GM12878 (cell line): ENCODE measurements around the gene IQCH. TPM values are rescaled to one million over a fixed set of nuclear protein-coding genes. Genes with fewer than 3 reads are reported as not detected.

Experiments
- ATAC-seq: fragments of 200-7000 bp; cut with Tn5 transposase; 3 replicates; pipeline ENCODE4 v1.9.1; 2020; ENCODE audit warnings: mild to moderate bottlenecking, moderate library complexity
- BruUV-seq: library from RNA; stranded (reverse); fragments of 400-500 nt; replicated peaks from 2 replicates; lab custom pipeline; 2021; lab: Mats Ljungman, UMichigan
- CTCF ChIA-PET: fragments of 300-600 bp; sonication (Branson Sonifier 250); formaldehyde crosslinking; extraction: SDS; loops from one replicate; lab custom pipeline; 2021; ENCODE audit warnings: inconsistent platforms; lab: Yijun Ruan, JAX
- POLR2A ChIA-PET: fragments of 350-600 bp; formaldehyde crosslinking; extraction: SDS; loops from one replicate; lab custom pipeline; 2021; ENCODE audit warnings: inconsistent platforms; lab: Charles Lee
- RAD21 ChIA-PET: fragments of 300-600 bp; sonication (Branson Sonifier 250); formaldehyde crosslinking; loops from one replicate; lab custom pipeline; 2023; ENCODE audit warnings: antibody characterized with exemption; ENCODE audit not compliant: unreplicated experiment; lab: Charles Lee
- SMC1A ChIA-PET: fragments of 300-600 bp; sonication (Branson Sonifier 250); formaldehyde crosslinking; loops from one replicate; lab custom pipeline; 2023; ENCODE audit not compliant: unreplicated experiment, uncharacterized antibody; lab: Charles Lee
- DNase-seq: peaks from one replicate; pipeline ENCODE4 v3.0.0-alpha.2; 2011; ENCODE audit warnings: low read depth, low spot score
- FAIRE-seq: peaks from 3 replicates; lab custom pipeline; 2011; peaks lifted over from hg19 to GRCh38; lab: Jason Lieb, UNC
- H2AFZ ChIP-seq: 2 replicates; pipeline ENCODE4 v1.6.0; 2011; ENCODE audit warnings: low read depth, low read length, control low read depth; ENCODE audit not compliant: control insufficient read depth
- H3K27ac ChIP-seq: 2 replicates; pipeline ENCODE4 v1.5.1; 2011; ENCODE audit warnings: control low read depth; ENCODE audit not compliant: control insufficient read depth, insufficient read depth
- H3K27me3 ChIP-seq, 2 experiments: replicated peaks in 1 of 2; 2 replicates each; pipeline versions ENCODE4 v1.6.0 to v1.6.1; 2011; ENCODE audit warnings: low read length in 1 of 2; ENCODE audit not compliant: control insufficient read depth in 2 of 2, insufficient read depth in 2 of 2
- H3K36me3 ChIP-seq, 2 experiments: 2 replicates each; pipeline ENCODE4 v1.5.1; 2011; ENCODE audit warnings: low read length in 1 of 2; ENCODE audit not compliant: control insufficient read depth in 2 of 2, insufficient read depth in 2 of 2
- H3K4me1 ChIP-seq: 2 replicates; pipeline ENCODE4 v1.6.1; 2011; ENCODE audit warnings: mild to moderate bottlenecking, low read length, moderate library complexity, mixed read lengths; ENCODE audit not compliant: control insufficient read depth, insufficient read depth
- H3K4me2 ChIP-seq: 2 replicates; pipeline ENCODE4 v1.6.0; 2011; ENCODE audit warnings: control low read depth; ENCODE audit not compliant: control insufficient read depth, insufficient read depth
- H3K4me3 ChIP-seq: fragments of 200-600 bp; sonication (generic); 2 replicates; pipeline ENCODE4 v1.5.1; 2016
- H3K79me2 ChIP-seq: 2 replicates; pipeline ENCODE4 v1.6.0; 2011; ENCODE audit warnings: low read length; ENCODE audit not compliant: control insufficient read depth, insufficient read depth
- H3K9ac ChIP-seq: 2 replicates; pipeline ENCODE4 v1.8.0; 2011; ENCODE audit warnings: low read length, control low read depth, mixed read lengths; ENCODE audit not compliant: control insufficient read depth, insufficient read depth
- H3K9me3 ChIP-seq: replicated peaks from 3 replicates; pipeline ENCODE4 v1.5.1; 2011; ENCODE audit warnings: mild to moderate bottlenecking, low read length; ENCODE audit not compliant: control insufficient read depth, insufficient read depth
- H4K20me1 ChIP-seq: 2 replicates; pipeline ENCODE4 v1.6.0; 2011; ENCODE audit not compliant: control insufficient read depth, insufficient read depth
- CEBPB ChIP-seq, 2 experiments: fragments of 150-350 bp in 1 of 2; IDR thresholded peaks; 2 replicates each; pipeline ENCODE4 v1.6.1; 2012 to 2014; ENCODE audit warnings: low read depth in 2 of 2, low read length in 2 of 2, borderline replicate concordance in 1 of 2, inconsistent platforms in 1 of 2
- E2F4 ChIP-seq: IDR thresholded peaks from 2 replicates; pipeline ENCODE4 v1.6.1; 2012; ENCODE audit warnings: low read depth, low read length, improper control_type of control experiment
- FOS ChIP-seq: IDR thresholded peaks from 3 replicates; pipeline ENCODE4 v1.6.1; 2011; ENCODE audit warnings: borderline replicate concordance; ENCODE audit not compliant: insufficient read length; ENCODE audit errors: extremely low read depth
- MLLT1 ChIP-seq: fragments of 450-650 bp; IDR thresholded peaks from 2 replicates; pipeline ENCODE4 v1.6.1; 2016; ENCODE audit warnings: mild to moderate bottlenecking
- MTA2 ChIP-seq: fragments of 450-650 bp; IDR thresholded peaks from 2 replicates; pipeline ENCODE4 v1.6.1; 2016; ENCODE audit warnings: low read depth, mild to moderate bottlenecking, moderate library complexity
- NBN ChIP-seq: fragments of 450-650 bp; IDR thresholded peaks from 2 replicates; pipeline ENCODE4 v1.6.1; 2016
- NFYB ChIP-seq: IDR thresholded peaks from 2 replicates; pipeline ENCODE4 v1.6.1; 2011; ENCODE audit warnings: low read depth, mild to moderate bottlenecking, low read length, improper control_type of control experiment, moderate library complexity; ENCODE audit not compliant: insufficient read depth
- RAD21 ChIP-seq: IDR thresholded peaks from 2 replicates; pipeline ENCODE4 v1.6.1; 2011; ENCODE audit warnings: mild to moderate bottlenecking, low read depth, low read length, moderate library complexity; ENCODE audit not compliant: insufficient read depth
- RUNX3 ChIP-seq: IDR thresholded peaks from 2 replicates; pipeline ENCODE4 v1.6.1; 2012; ENCODE audit warnings: low read length, inconsistent platforms
- SMC3 ChIP-seq: IDR thresholded peaks from 2 replicates; pipeline ENCODE4 v1.6.1; 2011; ENCODE audit warnings: low read length, improper control_type of control experiment, borderline replicate concordance
- USF2 ChIP-seq: IDR thresholded peaks from 2 replicates; pipeline ENCODE4 v1.6.1; 2011; ENCODE audit warnings: low read depth, low read length, improper control_type of control experiment, borderline replicate concordance
- WGBS: methylation state at CpG from one replicate; pipeline ENCODE4 v1.1.6; 2016; ENCODE audit warnings: low lambda C conversion rate; ENCODE audit not compliant: insufficient replicate concordance, insufficient coverage; ENCODE audit errors: missing lambda C conversion rate; 5-methylcytosine and 5-hydroxymethylcytosine counted together
- in situ Hi-C: fragments of 300-500 bp; cut with MboI; formaldehyde crosslinking; loops from 9 replicates; pipeline ENCODE4 v1.14.3; 2018; ENCODE audit warnings: mixed read lengths
- intact Hi-C: fragments of 100-400 bp; cut with micrococcal nuclease; formaldehyde crosslinking; loops from one replicate; pipeline ENCODE4 v1.14.2; 2022; ENCODE audit not compliant: unreplicated experiment
- polyA plus RNA-seq, 11 experiments: library from polyadenylated mRNA; depleted of rRNA in 4 of 11; unstranded in 6 of 11; stranded (reverse) in 5 of 11; fragments of >200 nt; fragmentation: Nextera tagmentation in 4 of 11; fragmentation: Illumina TruSeq in 1 of 11; extraction: Ambion mirVana in 4 of 11; extraction: Trizol in 1 of 11; gene quantifications; 1 replicate in 1 of 11; 2 replicates in 10 of 11; pipeline versions ENCODE4 v1.2.1 to v1.2.3, GENCODE V29; 2011 to 2016; ENCODE audit warnings: inconsistent platforms in 2 of 11, missing spikeins in 2 of 11, low read depth in 1 of 11
- total RNA-seq, 4 experiments: library from RNA; depleted of rRNA in 3 of 4; stranded (reverse); fragments of >200 nt in 3 of 4; fragmentation: Illumina TruSeq in 1 of 4; extraction: Trizol in 1 of 4; gene quantifications; 2 replicates each; pipeline versions ENCODE4 v1.2.1 to v1.2.3, GENCODE V29; 2013 to 2021

IQCH gene
- total and polyA plus RNA-seq, 10 of the 15 experiments (the other 5 are each of a cell fraction or from before 2014, with no cell fraction given) = 0.29 to 1.3 (median 0.99) TPM

- Histone ChIP-seq H3K27me3 (no peaks in the 10 kb centered on the region), H3K4me3 (no peak overlapping the region), H4K20me1 (no peaks in the 10 kb centered on the region), H3K79me2 (no peaks in the 10 kb centered on the region), H2AFZ (no peak overlapping the region), H3K4me2 (no peak overlapping the region), H3K9ac (no peak overlapping the region), H3K36me3 (no peaks in the 10 kb centered on the region), H3K27ac (no peak overlapping the region), H3K9me3 (no peaks in the 10 kb centered on the region), H3K4me1 (no peaks in the 10 kb centered on the region)
- DNase-seq = no peak
- TF ChIP-seq USF2 (no peak), NFYB (no peak), NBN (no peak), MLLT1 (no peak), RAD21 (no peak), CEBPB (IDR thresholded peaks at IDR 0.05; ENCODE audit: borderline replicate concordance in 1 of 2, low read depth in 2 of 2, low read length in 2 of 2) (no peak), SMC3 (no peak), E2F4 (no peak), RUNX3 (no peak), FOS (no peak), MTA2 (no peak)
- in situ Hi-C loops (no loop called here), intact Hi-C loops (no loop called here)
- no peak for FAIRE-seq
- no peak for ATAC-seq
- SMC1A ChIA-PET = no interaction called here
- CTCF ChIA-PET = interaction anchor here (1.5 to 1.9 kb wide), 2 partner anchors 98 to 388 kb away, joined by 3 to 6 read pairs; no protein-coding TSS in a partner anchor
- RAD21 ChIA-PET = no interaction called here
- BruUV-seq = no TSS peak
- POLR2A ChIA-PET = interaction anchor here (0.6 kb wide), 1 partner anchor 12 kb away, joined by 3 read pairs; no protein-coding TSS in a partner anchor
- WGBS = 20% methylated on average over 4 of the region's 4 CpGs
Measured at GRCh38 chr15:67335026-67335425, 80.4 kb downstream of the IQCH start.
